GM15510 (cell line): ENCODE data around the gene SYCE1.

Experiments used
- POLR2A ChIP-seq: IDR thresholded peaks from 3 replicates; pipeline ENCODE4 v1.6.1; 2011; ENCODE audit warnings: borderline replicate concordance; ENCODE audit not compliant: insufficient read length; ENCODE audit errors: extremely low read depth

SYCE1 gene

DNA sequence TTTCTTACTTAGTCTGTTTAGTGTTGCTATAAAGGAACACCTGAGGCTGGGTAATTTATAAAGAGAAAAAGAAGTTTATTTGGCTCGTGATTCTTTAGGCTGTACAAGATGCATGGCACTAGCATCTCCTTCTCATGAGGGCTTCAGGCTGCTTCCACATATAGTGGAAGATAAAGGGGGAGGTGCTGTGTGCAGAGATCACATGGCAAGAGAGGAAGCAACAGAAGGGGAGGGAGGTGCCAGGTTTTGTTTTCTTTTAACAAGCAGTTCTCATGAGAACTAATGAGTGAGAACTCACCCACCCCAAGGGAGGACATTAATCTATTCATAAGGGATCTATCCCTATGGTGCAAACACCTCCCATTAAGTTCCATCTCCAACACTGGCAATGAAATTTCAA lies 20.9 kb downstream of the SYCE1 start:
- TF ChIP-seq POLR2A: no peak

DNA sequence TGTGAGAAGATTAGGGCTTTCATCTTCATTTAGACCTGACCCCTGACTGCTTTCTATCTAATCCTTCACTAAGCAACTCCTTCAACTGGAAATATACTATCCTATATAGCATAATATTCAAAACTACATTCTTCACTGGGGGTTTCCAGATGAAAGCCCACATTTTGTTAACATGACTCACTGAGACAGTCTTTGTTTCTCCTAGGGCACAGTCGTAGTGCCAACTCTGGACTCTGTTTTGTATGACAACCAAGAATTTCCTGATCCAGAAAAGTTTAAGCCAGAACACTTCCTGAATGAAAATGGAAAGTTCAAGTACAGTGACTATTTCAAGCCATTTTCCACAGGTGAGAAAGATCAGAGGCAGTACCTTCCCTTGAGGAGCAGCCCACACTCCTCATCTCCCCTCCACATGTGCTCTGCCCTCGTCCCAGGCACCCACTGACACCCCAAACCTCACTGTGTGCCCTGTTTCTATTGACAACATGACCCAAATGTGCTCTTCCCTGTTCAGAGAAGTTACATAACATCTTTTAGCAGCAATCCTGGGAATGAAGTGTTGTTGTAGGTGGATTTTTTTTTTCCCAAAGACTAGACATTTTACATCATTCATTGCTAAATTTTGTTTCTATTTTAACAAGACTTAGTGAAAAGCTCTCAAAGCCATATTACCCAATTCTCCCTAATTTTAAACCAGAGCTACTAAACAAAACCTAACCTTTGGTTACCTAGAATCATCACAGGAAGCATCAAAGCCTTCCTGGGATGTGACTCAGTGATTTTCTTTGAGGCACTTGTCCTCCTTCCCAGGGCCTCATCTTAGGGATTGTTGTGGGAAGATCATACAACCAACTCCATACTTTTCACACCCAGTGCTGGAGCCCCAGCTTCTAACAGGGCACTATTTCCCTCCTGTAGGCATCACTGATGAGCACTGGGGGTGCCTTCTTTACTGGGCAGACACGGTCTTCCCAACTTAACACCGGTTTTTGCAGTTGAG lies 27.5 kb downstream of the SYCE1 start:
- TF ChIP-seq POLR2A: no peak

GRCh38 chr10:133536198-133536597 lies 29.2 kb downstream of the SYCE1 start:
- no peak for TF ChIP-seq POLR2A

GRCh38 chr10:133534417-133534816 lies 31.0 kb downstream of the SYCE1 start:
- TF ChIP-seq POLR2A: no peak

- TF ChIP-seq POLR2A: no peak
Observed at GRCh38 chr10:133532871-133533270, 32.5 kb downstream of the SYCE1 start.

GRCh38 chr10:133530506-133530905 lies 34.9 kb downstream of the SYCE1 start:
- TF ChIP-seq POLR2A: no peak

GRCh38 chr10:133529576-133529946 lies 35.8 kb downstream of the SYCE1 start:
- no peak for TF ChIP-seq POLR2A

DNA sequence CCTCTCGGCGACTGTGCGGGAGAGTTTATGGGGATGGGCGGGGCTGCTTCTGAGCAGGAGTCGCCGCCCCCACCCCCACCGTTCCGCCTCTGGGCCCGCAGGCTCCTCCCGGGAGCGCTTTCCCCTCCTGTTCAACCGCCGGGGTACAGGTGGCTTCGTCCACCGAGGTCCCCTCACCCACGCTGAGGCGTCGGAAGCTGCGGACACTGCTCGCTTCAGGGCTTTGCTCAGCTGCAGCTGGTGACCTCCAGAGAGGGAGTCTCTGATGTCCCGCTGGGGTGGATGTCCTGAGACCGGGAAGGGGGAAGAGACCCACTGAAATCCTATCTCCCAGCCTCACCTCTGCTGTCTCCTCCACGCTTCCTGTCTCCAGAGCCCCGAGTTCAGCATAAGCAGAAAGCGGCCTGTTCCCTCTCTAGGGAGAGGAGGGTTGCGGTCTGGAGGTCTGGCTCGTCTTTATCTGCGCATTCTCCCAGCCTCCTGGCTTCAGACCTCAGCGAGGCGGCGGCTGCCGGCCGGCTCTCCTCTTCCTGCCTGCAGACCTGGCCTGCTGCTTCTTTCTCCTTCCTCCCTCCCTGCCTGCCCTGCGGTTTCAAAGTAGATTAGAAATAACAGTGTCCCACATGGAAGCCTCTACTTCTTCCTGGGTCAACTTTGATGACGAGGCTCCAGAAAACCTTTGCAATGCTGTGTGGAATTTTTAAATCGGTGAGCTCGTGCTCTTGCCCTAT lies 36.4 kb downstream of the SYCE1 start:
- no peak for TF ChIP-seq POLR2A

GRCh38 chr10:133528296-133528844 lies 37.0 kb downstream of the SYCE1 start:
- no peak for TF ChIP-seq POLR2A

GRCh38 chr10:133527771-133528271 lies 37.6 kb downstream of the SYCE1 start:
- no peak for TF ChIP-seq POLR2A

GRCh38 chr10:133526957-133527588 lies 38.3 kb downstream of the SYCE1 start, which contains the start of gene CYP2E1:
CYP2E1 (plus strand) TSS chr10:133527363; CDS start chr10:133527396, 33 bp downstream.
- TF ChIP-seq POLR2A: no peak

- TF ChIP-seq POLR2A: no peak
Observed at GRCh38 chr10:133525444-133525843, 39.9 kb downstream of the SYCE1 start.

DNA sequence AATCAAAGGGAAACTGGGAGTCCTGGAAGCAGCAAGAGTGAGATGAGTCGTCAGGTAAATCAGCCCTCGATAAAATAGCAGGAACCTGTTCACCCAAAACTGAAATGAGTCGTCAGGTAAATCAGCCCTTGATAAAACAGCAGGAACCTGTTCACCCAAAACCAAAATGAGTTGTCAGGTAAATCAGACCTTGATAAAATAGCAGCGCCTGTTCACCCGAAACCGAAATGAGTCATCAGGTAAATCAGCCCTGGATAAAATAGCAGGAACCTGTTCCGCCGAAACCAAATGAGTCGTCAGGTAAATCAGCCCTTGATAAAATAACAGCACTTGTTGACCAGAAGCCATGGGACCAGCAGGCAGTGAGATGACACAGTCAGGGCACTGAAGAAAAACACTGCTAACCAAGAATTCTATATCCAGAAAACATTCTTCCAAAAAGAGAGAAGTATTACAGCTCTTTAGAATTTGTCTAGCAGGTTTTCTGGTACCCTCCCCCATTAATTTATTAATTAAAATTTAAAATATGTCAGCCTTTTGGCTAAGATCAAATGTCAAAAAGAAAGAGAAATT lies 41.7 kb downstream of the SYCE1 start:
- TF ChIP-seq POLR2A: no peak

DNA sequence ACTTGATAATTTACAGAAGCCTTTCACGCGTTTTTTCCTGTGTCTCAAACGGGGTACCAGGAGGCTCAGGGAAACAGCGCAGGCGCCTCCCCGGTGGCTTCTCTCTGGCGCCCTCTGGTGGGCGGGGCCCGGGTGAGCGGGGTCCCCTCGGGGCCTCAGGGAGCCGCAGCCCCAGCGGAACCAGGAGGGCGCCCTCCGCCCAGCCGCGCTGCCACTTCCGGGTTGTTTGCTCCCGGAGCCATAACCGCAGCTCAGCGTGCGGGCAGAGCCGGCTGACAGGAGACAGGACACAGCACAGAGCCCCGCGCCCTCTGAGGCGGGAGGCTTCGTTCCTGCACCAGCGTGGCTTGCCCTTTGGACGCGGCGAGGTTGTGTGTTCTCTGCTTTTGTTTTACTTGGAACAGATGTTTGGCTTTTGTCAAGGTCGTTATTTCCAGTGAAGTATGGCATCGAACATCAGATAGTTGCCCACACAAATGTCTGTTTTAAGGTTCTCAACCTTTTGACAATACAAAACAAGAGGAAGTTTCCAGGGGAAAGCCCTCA lies 45.1 kb downstream of the SYCE1 start:
- TF ChIP-seq POLR2A: peak; percentile 40
